ENCODE results near the gene WDR93. TPM values are rescaled to one million over a fixed set of nuclear protein-coding genes. Genes with fewer than 3 reads are reported as not detected.
A peak's percentile ranks its signal among the peaks of the same experiment; 100 is the strongest.
"Not testable (repeated sequence)": the region's sequence is repeated elsewhere in the genome, so short reads cannot be mapped to it uniquely, and the experiment has no call there.

The WDR93 gene
- total and polyA plus RNA-seq, 5 experiments from 2014 or later: 0.19 to 0.33 TPM; not detected in 3

GRCh38 chr15:89783861-89784685, 93.5 kb downstream of the WDR93 start:
- ATAC-seq (no peak), DNase-seq (no peak)
- H3K4me3 Mint-ChIP-seq: no peak overlapping the region
- peaks cover 0 to 13% (median 1%) of the 10 kb centered on the region in 4 donors for H3K4me1 Mint-ChIP-seq
- H3K9me3 Mint-ChIP-seq: peaks cover 0 to 12% (median 8%) of the 10 kb centered on the region in 9 donors
- POLR2A ChIA-PET: no interaction called here
- H3K27me3 Mint-ChIP-seq: peaks cover 6 to 22% (median 17%) of the 10 kb centered on the region in 5 donors
- H3K27ac Mint-ChIP-seq: peak overlapping the region in 1 of 10 donors; percentile 24
- H3K36me3 Mint-ChIP-seq: peaks cover 0 to 11% (median 0%) of the 10 kb centered on the region in 3 donors

- Mint-ChIP-seq H3K27ac (no peak overlapping the region), H3K27me3 (peaks cover 3 to 22% (median 13%) of the 10 kb centered on the region in 5 donors), H3K4me3 (no peak overlapping the region), H3K9me3 (peaks cover 0 to 12% (median 8%) of the 10 kb centered on the region in 9 donors), H3K36me3 (peaks cover 0 to 11% (median 0%) of the 10 kb centered on the region in 3 donors), H3K4me1 (peaks cover 0 to 13% (median 1%) of the 10 kb centered on the region in 4 donors)
- DNase-seq (no peak), ATAC-seq (no peak)
- POLR2A ChIA-PET: no interaction called here
These were observed 94.0 kb downstream of the WDR93 start for GRCh38 chr15:89784686-89784960.

GRCh38 chr15:89785064-89785773, 94.6 kb downstream of the WDR93 start:
- Mint-ChIP-seq H3K27ac (no peak overlapping the region), H3K4me3 (no peak overlapping the region), H3K27me3 (peaks cover 4 to 19% (median 12%) of the 10 kb centered on the region in 5 donors), H3K9me3 (peaks cover 0 to 12% (median 8%) of the 10 kb centered on the region in 9 donors), H3K4me1 (peaks cover 0 to 13% (median 1%) of the 10 kb centered on the region in 4 donors), H3K36me3 (peaks cover 0 to 11% (median 0%) of the 10 kb centered on the region in 3 donors)
- POLR2A ChIA-PET: no interaction called here
- ATAC-seq: no peak
- DNase-seq: no peak

- no peak for DNase-seq
- no peak for ATAC-seq
- Mint-ChIP-seq H3K4me3 (no peak overlapping the region), H3K27me3 (peaks cover 3 to 18% (median 8%) of the 10 kb centered on the region in 5 donors), H3K4me1 (peaks cover 0 to 9% (median under 1%) of the 10 kb centered on the region in 4 donors), H3K9me3 (peaks cover 0 to 12% (median 8%) of the 10 kb centered on the region in 9 donors), H3K27ac (no peak overlapping the region), H3K36me3 (peaks cover 0 to 11% (median 0%) of the 10 kb centered on the region in 3 donors)
- POLR2A ChIA-PET: no interaction called here
These were observed 95.1 kb downstream of the WDR93 start for GRCh38 chr15:89785774-89786140.

- Mint-ChIP-seq H3K27me3 (peaks cover 3 to 11% (median 7%) of the 10 kb centered on the region in 5 donors), H3K4me3 (no peak overlapping the region), H3K9me3 (peaks cover 0 to 12% (median 8%) of the 10 kb centered on the region in 9 donors), H3K4me1 (peaks cover 0 to 3% (median 0%) of the 10 kb centered on the region in 4 donors), H3K36me3 (peaks cover 0 to 11% (median 0%) of the 10 kb centered on the region in 3 donors), H3K27ac (no peak overlapping the region)
- ATAC-seq: no peak
- no peak for DNase-seq
- POLR2A ChIA-PET: no interaction called here
These were observed 97.3 kb downstream of the WDR93 start for GRCh38 chr15:89787944-89788343.

- DNase-seq, H3K4me3 Mint-ChIP-seq, POLR2A ChIA-PET, ATAC-seq, H3K27ac Mint-ChIP-seq, H3K4me1 Mint-ChIP-seq: not testable (repeated sequence)
- H3K36me3 Mint-ChIP-seq: peaks cover 0 to 11% (median 0%) of the 10 kb centered on the region in 3 donors
- peaks cover 0 to 12% (median 8%) of the 10 kb centered on the region in 9 donors for H3K9me3 Mint-ChIP-seq
- peaks cover 3 to 11% (median 7%) of the 10 kb centered on the region in 5 donors for H3K27me3 Mint-ChIP-seq
These were observed 98.0 kb downstream of the WDR93 start for GRCh38 chr15:89788585-89788984.

GRCh38 chr15:89790206-89790605, 99.6 kb downstream of the WDR93 start:
- Mint-ChIP-seq H3K4me1 (peaks cover 0 to 2% (median 0%) of the 10 kb centered on the region in 4 donors), H3K27me3 (peaks cover 3 to 11% (median 7%) of the 10 kb centered on the region in 5 donors), H3K27ac (peak overlapping the region in 2 of 10 donors; percentile 43 to 69), H3K9me3 (peaks cover 1 to 17% (median 8%) of the 10 kb centered on the region in 9 donors), H3K36me3 (peaks cover 0 to 12% (median 0%) of the 10 kb centered on the region in 3 donors), H3K4me3 (no peak overlapping the region)
- no peak for ATAC-seq
- DNase-seq: no peak
- POLR2A ChIA-PET: interaction anchor here (0.6 kb wide), 1 partner anchor 95 kb away, joined by 3 read pairs; no protein-coding TSS in a partner anchor

GRCh38 chr15:89790661-89791060, 100.0 kb downstream of the WDR93 start:
- peaks cover 0 to 16% (median 0%) of the 10 kb centered on the region in 3 donors for H3K36me3 Mint-ChIP-seq
- POLR2A ChIA-PET: no interaction called here
- H3K27ac Mint-ChIP-seq: no peak overlapping the region
- peaks cover 2 to 11% (median 5%) of the 10 kb centered on the region in 5 donors for H3K27me3 Mint-ChIP-seq
- peaks cover 0 to 2% (median 0%) of the 10 kb centered on the region in 4 donors for H3K4me1 Mint-ChIP-seq
- DNase-seq (peak in 1 of 10 donors; percentile 10), ATAC-seq (no peak)
- peaks cover 1 to 22% (median 8%) of the 10 kb centered on the region in 9 donors for H3K9me3 Mint-ChIP-seq
- H3K4me3 Mint-ChIP-seq: no peak overlapping the region

- Mint-ChIP-seq H3K4me3 (no peak overlapping the region), H3K4me1 (peaks cover 0 to 2% (median 0%) of the 10 kb centered on the region in 4 donors), H3K27me3 (peaks cover 0 to 11% (median 5%) of the 10 kb centered on the region in 5 donors), H3K9me3 (peaks cover 1 to 35% (median 10%) of the 10 kb centered on the region in 9 donors), H3K36me3 (peaks cover 0 to 22% (median 0%) of the 10 kb centered on the region in 3 donors), H3K27ac (no peak overlapping the region)
- ATAC-seq (no peak), DNase-seq (no peak)
- POLR2A ChIA-PET: no interaction called here
These were observed 101.6 kb downstream of the WDR93 start for GRCh38 chr15:89792106-89792805.

Other genes with a start within 250 kb of the WDR93 start
- gene RHCG, start 194.2 kb upstream of the WDR93 start, total RNA-seq: not detected
- gene RHCG, start 194.2 kb upstream of the WDR93 start, polyA plus RNA-seq: not detected
- under 1 TPM; 0.05 to 0.16 TPM for gene TICRR, start 115.3 kb upstream of the WDR93 start, total RNA-seq
- gene TICRR, start 115.3 kb upstream of the WDR93 start, polyA plus RNA-seq: not detected
- under 1 TPM in 1 of 2 experiments, not detected in 1; 0.10 TPM for gene KIF7, start 35.3 kb upstream of the WDR93 start, total RNA-seq
- under 1 TPM in 1 of 3 donors, not detected in 2; 0.17 TPM for gene KIF7, start 35.3 kb upstream of the WDR93 start, polyA plus RNA-seq
- 1 to 10 TPM in 1 of 2 experiments, under 1 TPM in 1; 0.96 to 2.2 TPM for gene PLIN1, start 11.4 kb upstream of the WDR93 start, total RNA-seq
- gene PLIN1, start 11.4 kb upstream of the WDR93 start, polyA plus RNA-seq: not detected
- 1 to 10 TPM; 3.5 to 3.8 TPM for gene PEX11A, start 57 bp upstream of the WDR93 start, total RNA-seq
- 1 to 10 TPM; 2.3 to 2.7 (median 2.5) TPM for gene PEX11A, start 57 bp upstream of the WDR93 start, polyA plus RNA-seq
- under 1 TPM; 0.26 to 0.27 TPM for gene MESP1, start 60.4 kb downstream of the WDR93 start, total RNA-seq
- gene MESP1, start 60.4 kb downstream of the WDR93 start, polyA plus RNA-seq: under 1 TPM; 0.06 to 0.81 (median 0.50) TPM
- not detected for gene MESP2, start 85.5 kb downstream of the WDR93 start, total RNA-seq
- not detected for gene MESP2, start 85.5 kb downstream of the WDR93 start, polyA plus RNA-seq
- gene ANPEP, start 124.0 kb downstream of the WDR93 start, total RNA-seq: 1 to 10 TPM in 1 of 2 experiments, under 1 TPM in 1; 0.88 to 1.1 TPM
- gene ANPEP, start 124.0 kb downstream of the WDR93 start, polyA plus RNA-seq: under 1 TPM in 1 of 3 donors, not detected in 2; 0.06 TPM
- 10 to 100 TPM; 29.4 to 38.9 TPM for gene AP3S2, start 203.2 kb downstream of the WDR93 start, total RNA-seq
- 10 to 100 TPM; 30.7 to 40.7 (median 36.9) TPM for gene AP3S2, start 203.2 kb downstream of the WDR93 start, polyA plus RNA-seq
- under 1 TPM in 1 of 2 experiments, not detected in 1; 0.14 TPM for gene ARPIN, start 222.1 kb downstream of the WDR93 start, total RNA-seq
- gene ARPIN, start 222.1 kb downstream of the WDR93 start, polyA plus RNA-seq: not detected